HEK293T (cell line): ENCODE data around the gene FAM53B.

Experiments
- CTCF ChIA-PET: fragments of 350-600 bp; formaldehyde crosslinking; extraction: SDS; loops from one replicate; lab custom pipeline; 2021; ENCODE audit warnings: antibody characterized with exemption, inconsistent platforms; lab: Yijun Ruan, JAX
- POLR2A ChIA-PET: fragments of 350-600 bp; formaldehyde crosslinking; extraction: SDS; loops from one replicate; lab custom pipeline; 2020; ENCODE audit warnings: antibody characterized with exemption, inconsistent platforms; lab: Yijun Ruan, JAX
- DNase-seq: peaks from one replicate; pipeline ENCODE4 v3.0.0; 2012; ENCODE audit warnings: mixed read lengths; ENCODE audit errors: extremely low spot score
- ARNT ChIP-seq: fragments of 450-650 bp; IDR thresholded peaks from 2 replicates; pipeline ENCODE4 v1.6.1; 2017; ENCODE audit warnings: mild to moderate bottlenecking
- BHLHE40 ChIP-seq: fragments of 450-650 bp; IDR thresholded peaks from 2 replicates; pipeline ENCODE4 v1.6.1; 2016; ENCODE audit warnings: mild to moderate bottlenecking, moderate library complexity, borderline replicate concordance
- CTBP1 ChIP-seq: fragments of 450-650 bp; IDR thresholded peaks from 2 replicates; pipeline ENCODE4 v1.6.1; 2016; ENCODE audit warnings: borderline replicate concordance
- ELF4 ChIP-seq: fragments of 450-650 bp; IDR thresholded peaks from 2 replicates; pipeline ENCODE4 v1.6.1; 2017; ENCODE audit warnings: antibody characterized with exemption
- FOXA1 ChIP-seq: fragments of 450-650 bp; IDR thresholded peaks from 2 replicates; pipeline ENCODE4 v1.6.1; 2016; ENCODE audit warnings: mild to moderate bottlenecking
- FOXK2 ChIP-seq: fragments of 450-650 bp; IDR thresholded peaks from 2 replicates; pipeline ENCODE4 v1.6.1; 2016; ENCODE audit warnings: mild to moderate bottlenecking
- FOXM1 ChIP-seq: fragments of 450-650 bp; IDR thresholded peaks from 2 replicates; pipeline ENCODE4 v1.6.1; 2017; ENCODE audit warnings: mild to moderate bottlenecking, borderline replicate concordance
- HDGF ChIP-seq: fragments of 450-650 bp; IDR thresholded peaks from 2 replicates; pipeline ENCODE4 v1.6.1; 2017; ENCODE audit warnings: antibody characterized with exemption, borderline replicate concordance
- L3MBTL2 ChIP-seq: fragments of 450-650 bp; conservative IDR thresholded peaks from 2 replicates; pipeline ENCODE4 v1.6.1; 2016; ENCODE audit warnings: mild to moderate bottlenecking
- LEF1 ChIP-seq: fragments of 450-650 bp; IDR thresholded peaks from 2 replicates; pipeline ENCODE4 v1.6.1; 2017; ENCODE audit warnings: mild to moderate bottlenecking, borderline replicate concordance
- NFRKB ChIP-seq: fragments of 450-650 bp; IDR thresholded peaks from 2 replicates; pipeline ENCODE4 v1.6.1; 2016; ENCODE audit warnings: mild to moderate bottlenecking, moderate library complexity
- PKNOX1 ChIP-seq: fragments of 450-650 bp; IDR thresholded peaks from 2 replicates; pipeline ENCODE4 v1.6.1; 2016
- SP1 ChIP-seq: fragments of 450-650 bp; IDR thresholded peaks from 2 replicates; pipeline ENCODE4 v1.6.1; 2017
- SUZ12 ChIP-seq: fragments of 450-650 bp; IDR thresholded peaks from 2 replicates; pipeline ENCODE4 v1.6.1; 2016; ENCODE audit warnings: mild to moderate bottlenecking
- TARDBP ChIP-seq: fragments of 450-650 bp; IDR thresholded peaks from 2 replicates; pipeline ENCODE4 v1.6.1; 2016
- ZNF384 ChIP-seq: fragments of 450-650 bp; IDR thresholded peaks from 2 replicates; pipeline ENCODE4 v1.6.1; 2016

FAM53B gene

GRCh38 chr10:124703778-124704427 lies 40.3 kb downstream of the FAM53B start:
- POLR2A ChIA-PET = no interaction called here
- CTCF ChIA-PET = no interaction called here
- DNase-seq = no peak
- no peak for TF ChIP-seq L3MBTL2

DNA sequence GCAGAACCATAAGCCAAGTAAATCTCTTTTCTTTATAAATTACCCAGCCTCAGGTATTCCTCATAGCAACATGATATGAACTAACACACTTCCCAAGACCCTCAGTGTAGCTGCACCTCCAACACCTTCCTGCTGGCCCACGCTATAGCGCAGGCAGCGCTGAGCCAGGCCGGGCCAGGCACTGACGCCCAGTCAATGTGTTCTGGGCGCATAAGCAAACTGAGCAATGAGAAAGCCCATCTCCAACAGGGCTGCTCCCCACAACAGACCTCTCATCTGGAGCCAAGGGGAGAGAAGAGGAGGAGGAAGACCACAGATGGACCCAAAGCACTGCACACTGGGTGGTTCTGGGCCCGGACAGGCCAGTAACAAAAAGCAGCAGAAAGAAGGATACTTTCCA lies 40.8 kb downstream of the FAM53B start:
- ChIA-PET POLR2A (no interaction called here), CTCF (no interaction called here)
- TF ChIP-seq SUZ12 (no peak), TARDBP (no peak), BHLHE40 (no peak), FOXA1 (no peak), FOXK2 (no peak), ARNT (no peak), L3MBTL2 (no peak), ELF4 (no peak), NFRKB (no peak), PKNOX1 (no peak), ZNF384 (no peak), CTBP1 (no peak), HDGF (no peak), LEF1 (no peak), FOXM1 (no peak)
- no peak for DNase-seq

DNA sequence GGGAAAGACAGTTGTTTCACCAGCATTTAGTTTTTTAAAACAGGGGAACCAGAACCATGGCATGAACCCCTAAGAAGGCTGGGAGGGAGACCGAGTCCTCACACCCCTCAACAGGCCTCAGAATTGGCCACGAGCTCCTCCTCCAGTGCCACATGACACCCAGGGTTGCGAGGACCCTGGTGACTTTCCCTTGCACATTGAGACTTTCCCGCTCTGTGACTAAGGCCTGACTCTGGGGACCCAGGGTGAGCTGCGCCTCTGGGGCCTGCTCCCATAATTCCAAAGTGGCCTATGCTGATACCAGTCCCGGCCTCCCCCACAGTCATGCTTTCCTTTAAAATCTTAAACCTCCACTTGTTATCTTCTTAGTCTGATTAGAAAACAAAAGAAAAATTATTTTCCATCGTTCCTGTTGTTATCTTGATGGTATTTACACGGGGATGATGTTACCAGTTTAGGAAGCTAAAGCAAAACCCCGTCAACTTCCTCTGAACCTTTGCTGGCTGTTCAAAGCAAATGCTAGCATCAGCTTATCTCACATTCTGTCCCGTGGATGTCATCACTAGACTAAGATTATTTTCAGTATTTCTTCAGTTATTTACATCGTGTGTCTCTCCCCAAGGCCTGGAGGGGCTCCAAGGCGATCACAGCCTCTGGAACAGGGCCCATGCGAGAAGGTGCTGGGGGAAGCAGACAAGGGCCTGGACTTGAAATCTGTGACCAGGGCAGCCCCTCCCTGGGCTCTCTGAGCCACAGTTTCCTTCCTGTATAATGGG lies 42.1 kb downstream of the FAM53B start:
- POLR2A ChIA-PET = interaction anchor here (0.6 kb wide), 1 partner anchor 57 kb away, joined by 3 read pairs; no protein-coding TSS in a partner anchor
- TF ChIP-seq ELF4 = no peak
- TF ChIP-seq SP1 = no peak
- no peak for TF ChIP-seq ZNF384
- no peak for TF ChIP-seq BHLHE40
- no peak for TF ChIP-seq TARDBP
- TF ChIP-seq FOXK2 = no peak
- no peak for TF ChIP-seq FOXM1
- DNase-seq = no peak
- CTCF ChIA-PET = no interaction called here

DNA sequence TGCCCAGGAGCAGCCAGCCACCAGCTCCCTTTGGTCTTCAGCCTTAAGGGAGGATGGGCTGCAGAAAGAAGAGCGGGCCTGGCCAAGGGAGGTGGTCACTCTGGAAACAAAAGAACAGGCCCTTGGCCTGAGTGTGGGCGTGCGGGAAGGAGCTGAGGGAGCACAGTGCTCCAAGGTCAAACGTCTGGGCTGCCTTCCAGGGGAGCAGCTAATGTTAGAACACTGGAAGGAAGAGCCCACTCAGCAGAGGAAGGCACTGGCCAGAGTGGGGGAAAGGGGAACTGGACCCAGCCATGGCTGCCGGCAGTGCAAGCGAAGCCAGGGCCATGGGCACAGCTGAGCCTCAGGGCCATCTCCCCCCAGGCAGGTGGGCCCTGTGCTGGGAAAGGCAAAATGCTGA lies 42.7 kb downstream of the FAM53B start:
- no peak for TF ChIP-seq L3MBTL2
- TF ChIP-seq SP1 = no peak
- TF ChIP-seq FOXK2 = no peak
- ChIA-PET CTCF (no interaction called here), POLR2A (interaction anchor here (0.6 kb wide), 1 partner anchor 56 kb away, joined by 3 read pairs; no protein-coding TSS in a partner anchor)
- no peak for DNase-seq

GRCh38 chr10:124701038-124701365 lies 43.2 kb downstream of the FAM53B start:
- ChIA-PET POLR2A (no interaction called here), CTCF (no interaction called here)
- no peak for TF ChIP-seq LEF1
- TF ChIP-seq PKNOX1 = no peak
- no peak for TF ChIP-seq ARNT
- no peak for TF ChIP-seq FOXK2
- TF ChIP-seq FOXM1 = no peak
- no peak for DNase-seq

DNA sequence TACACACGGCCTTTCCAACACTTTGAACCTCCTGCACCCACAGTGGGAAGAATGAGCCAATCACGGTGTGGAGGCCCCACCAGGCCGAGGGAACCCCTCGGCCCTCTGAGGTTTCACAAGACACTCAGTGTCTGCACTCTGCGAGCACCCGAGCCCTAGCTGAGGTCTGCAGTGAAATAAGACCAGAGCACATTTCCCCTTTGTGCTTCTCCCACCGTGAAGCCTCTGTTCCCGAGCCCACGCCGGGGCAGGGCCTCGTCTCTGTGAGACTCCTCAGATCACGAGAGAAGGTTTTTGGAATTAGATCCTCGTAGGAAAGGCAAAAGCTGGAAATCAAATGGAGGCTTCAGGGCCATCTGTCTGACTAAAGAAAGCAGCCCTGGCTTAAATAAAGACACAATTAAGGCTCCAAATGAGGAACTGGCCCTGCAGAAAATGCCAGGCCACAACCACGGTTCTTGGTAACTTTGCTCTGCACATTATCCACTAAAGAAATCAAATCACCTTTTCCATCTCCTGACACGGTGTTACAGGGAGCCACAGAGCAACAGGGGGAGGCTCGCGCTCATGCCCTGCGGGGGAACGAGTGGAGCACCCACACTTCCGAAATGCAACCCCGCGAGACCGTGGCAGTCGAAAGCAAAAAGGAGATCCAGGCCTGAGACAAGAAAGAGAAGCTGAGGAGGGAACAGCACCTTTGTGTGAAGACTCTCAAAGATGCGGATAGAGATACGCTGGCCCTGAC lies 43.7 kb downstream of the FAM53B start:
- ChIA-PET CTCF (no interaction called here), POLR2A (no interaction called here)
- no peak for DNase-seq
- TF ChIP-seq ZNF384 (no peak), BHLHE40 (no peak), CTBP1 (no peak), HDGF (no peak), PKNOX1 (no peak), ELF4 (no peak), ARNT (no peak), SUZ12 (no peak)
